CD4-positive, alpha-beta T cell (primary cell): Measurements from ENCODE around the gene GKN2. TPM values are rescaled to one million over a fixed set of nuclear protein-coding genes. Genes with fewer than 3 reads are reported as not detected.

Source experiments
- ATAC-seq: fragments of 200-7000 bp; cut with Tn5 transposase; one replicate; pipeline ENCODE4 v1.10.0; 2022; ENCODE audit warnings: mild to moderate bottlenecking; ENCODE audit not compliant: poor library complexity
- CTCF ChIA-PET: fragments of 350-600 bp; sonication (Branson Sonifier 250); formaldehyde crosslinking; loops from one replicate; lab custom pipeline; 2021; ENCODE audit warnings: antibody characterized with exemption, inconsistent platforms; lab: Charles Lee
- POLR2A ChIA-PET: fragments of 350-600 bp; sonication (Branson Sonifier 250); formaldehyde crosslinking; loops from one replicate; lab custom pipeline; 2021; ENCODE audit warnings: antibody characterized with exemption, inconsistent platforms; lab: Charles Lee
- DNase-seq, 14 experiments: peaks; one replicate each; pipeline ENCODE4 v3.0.0-alpha.2; 2013 to 2020; ENCODE audit warnings: mixed read lengths in 2 of 14
- H3K27ac ChIP-seq, 2 donors: one replicate each; pipeline versions ENCODE4 v1.5.1 to v1.7.0; 2013; ENCODE audit warnings: low read length in 2 of 2, low read depth in 1 of 2, mild to moderate bottlenecking in 1 of 2
- H3K27me3 ChIP-seq, 2 experiments: 1 replicate in 1 of 2; 2 replicates in 1 of 2; pipeline versions ENCODE4 v1.6.1 to v1.7.0; 2013; ENCODE audit warnings: low read length in 2 of 2, control low read depth in 1 of 2, mild to moderate bottlenecking in 1 of 2, moderate library complexity in 1 of 2; ENCODE audit not compliant: insufficient read depth in 2 of 2, control insufficient read depth in 1 of 2
- H3K36me3 ChIP-seq: one replicate; pipeline ENCODE4 v1.6.1; 2013; ENCODE audit warnings: low read length, control low read depth; ENCODE audit not compliant: insufficient read depth
- H3K4me1 ChIP-seq: one replicate; pipeline ENCODE4 v1.6.1; 2013; ENCODE audit warnings: low read length, control low read depth; ENCODE audit not compliant: insufficient read depth
- H3K4me3 ChIP-seq: one replicate; pipeline ENCODE4 v1.5.1; 2013; ENCODE audit warnings: mild to moderate bottlenecking, low read length, moderate library complexity
- H3K9me3 ChIP-seq, 2 experiments: 1 replicate in 1 of 2; 2 replicates in 1 of 2; pipeline versions ENCODE4 v1.6.1 to v1.7.0; 2013; ENCODE audit warnings: low read length in 2 of 2, mild to moderate bottlenecking in 2 of 2, control low read depth in 1 of 2, moderate library complexity in 1 of 2; ENCODE audit not compliant: control insufficient read depth in 1 of 2, insufficient read depth in 1 of 2
- H3K27ac Mint-ChIP-seq: one replicate; pipeline ENCODE4 v1.8.0; 2020; ENCODE audit warnings: mixed read lengths
- H3K27me3 Mint-ChIP-seq: one replicate; pipeline ENCODE4 v1.8.0; 2021; ENCODE audit warnings: mixed read lengths
- H3K36me3 Mint-ChIP-seq: one replicate; pipeline ENCODE4 v1.8.0; 2021; ENCODE audit warnings: low read depth, mixed read lengths
- H3K4me1 Mint-ChIP-seq: one replicate; pipeline ENCODE4 v1.8.0; 2021; ENCODE audit warnings: low read depth, mixed read lengths
- H3K4me3 Mint-ChIP-seq: one replicate; pipeline ENCODE4 v1.8.0; 2020; ENCODE audit warnings: mild to moderate bottlenecking, mixed read lengths
- H3K9me3 Mint-ChIP-seq: one replicate; pipeline ENCODE4 v1.8.0; 2020; ENCODE audit warnings: mixed read lengths
- intact Hi-C, 2 experiments: fragments of 100-400 bp; cut with DNase I in 1 of 2; cut with micrococcal nuclease in 1 of 2; formaldehyde crosslinking; loops; one replicate each; pipeline versions ENCODE4 v1.15.1 to v1.9.0; 2023 to 2025; cut with DNase I, micrococcal nuclease
- total RNA-seq, 174 experiments: library from RNA in 2 of 174; stranded (reverse) in 2 of 174; gene quantifications; one replicate each; pipeline ENCODE4 v1.2.3 and lab custom pipeline; 2021 to 2026
- TF ChIP-seq, protein P1 (sequence below): fragments of 200-600 bp; IDR thresholded peaks from one replicate; pipeline ENCODE4 v1.8.0; 2022; ENCODE audit warnings: antibody characterized with exemption, mild to moderate bottlenecking

The GKN2 gene
- total RNA-seq, 2 experiments from 2014 or later, result not detected

DNA sequence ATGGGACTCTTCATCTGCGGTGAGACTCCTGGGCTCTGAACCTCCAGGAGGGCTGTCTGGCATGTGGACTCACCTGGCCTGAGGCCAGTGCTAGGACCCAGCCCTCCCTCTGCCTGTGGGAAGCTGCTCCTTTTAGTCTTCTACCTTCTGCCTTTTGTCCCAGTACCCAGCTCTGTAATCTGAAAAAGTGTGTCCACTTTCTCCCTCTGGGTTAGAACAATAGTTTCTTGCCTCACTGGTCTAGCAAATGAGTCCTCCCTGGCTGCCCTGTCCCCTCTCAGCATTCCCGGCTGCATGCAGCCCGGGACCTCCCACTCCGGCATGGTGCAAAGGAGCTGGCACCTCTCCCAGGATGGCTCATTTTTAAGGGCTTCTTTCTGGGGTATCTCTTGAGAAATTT, 25.9 kb downstream of the GKN2 start:
- TF ChIP-seq, protein P1, sequence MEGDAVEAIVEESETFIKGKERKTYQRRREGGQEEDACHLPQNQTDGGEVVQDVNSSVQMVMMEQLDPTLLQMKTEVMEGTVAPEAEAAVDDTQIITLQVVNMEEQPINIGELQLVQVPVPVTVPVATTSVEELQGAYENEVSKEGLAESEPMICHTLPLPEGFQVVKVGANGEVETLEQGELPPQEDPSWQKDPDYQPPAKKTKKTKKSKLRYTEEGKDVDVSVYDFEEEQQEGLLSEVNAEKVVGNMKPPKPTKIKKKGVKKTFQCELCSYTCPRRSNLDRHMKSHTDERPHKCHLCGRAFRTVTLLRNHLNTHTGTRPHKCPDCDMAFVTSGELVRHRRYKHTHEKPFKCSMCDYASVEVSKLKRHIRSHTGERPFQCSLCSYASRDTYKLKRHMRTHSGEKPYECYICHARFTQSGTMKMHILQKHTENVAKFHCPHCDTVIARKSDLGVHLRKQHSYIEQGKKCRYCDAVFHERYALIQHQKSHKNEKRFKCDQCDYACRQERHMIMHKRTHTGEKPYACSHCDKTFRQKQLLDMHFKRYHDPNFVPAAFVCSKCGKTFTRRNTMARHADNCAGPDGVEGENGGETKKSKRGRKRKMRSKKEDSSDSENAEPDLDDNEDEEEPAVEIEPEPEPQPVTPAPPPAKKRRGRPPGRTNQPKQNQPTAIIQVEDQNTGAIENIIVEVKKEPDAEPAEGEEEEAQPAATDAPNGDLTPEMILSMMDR, result no peak
- Mint-ChIP-seq H3K27me3 (peaks cover 10% of the 10 kb centered on the region), H3K4me1 (peaks cover 7% of the 10 kb centered on the region), H3K9me3 (no peaks in the 10 kb centered on the region), H3K36me3 (no peaks in the 10 kb centered on the region), H3K4me3 (no peak overlapping the region), H3K27ac (no peak overlapping the region)
- POLR2A ChIA-PET, result interaction anchor here (0.7 kb wide), 1 partner anchor 439 kb away, joined by 3 read pairs; no protein-coding TSS in a partner anchor
- Histone ChIP-seq H3K27ac (no peak overlapping the region), H3K27me3 (no peaks in the 10 kb centered on the region), H3K4me3 (no peak overlapping the region), H3K4me1 (no peaks in the 10 kb centered on the region), H3K9me3 (no peaks in the 10 kb centered on the region), H3K36me3 (no peaks in the 10 kb centered on the region)
- CTCF ChIA-PET, result interaction anchor here (1.0 to 4.3 kb wide), 5 partner anchors 88 to 463 kb away, joined by 4 to 50 read pairs (median 11); no protein-coding TSS in a partner anchor
- ATAC-seq (no peak), DNase-seq (no peak)
- intact Hi-C loops, result loop anchor here in 1 of 2 experiments (5.0 kb wide), 2 partner anchors 334 to 564 kb away; no protein-coding TSS in a partner anchor

DNA sequence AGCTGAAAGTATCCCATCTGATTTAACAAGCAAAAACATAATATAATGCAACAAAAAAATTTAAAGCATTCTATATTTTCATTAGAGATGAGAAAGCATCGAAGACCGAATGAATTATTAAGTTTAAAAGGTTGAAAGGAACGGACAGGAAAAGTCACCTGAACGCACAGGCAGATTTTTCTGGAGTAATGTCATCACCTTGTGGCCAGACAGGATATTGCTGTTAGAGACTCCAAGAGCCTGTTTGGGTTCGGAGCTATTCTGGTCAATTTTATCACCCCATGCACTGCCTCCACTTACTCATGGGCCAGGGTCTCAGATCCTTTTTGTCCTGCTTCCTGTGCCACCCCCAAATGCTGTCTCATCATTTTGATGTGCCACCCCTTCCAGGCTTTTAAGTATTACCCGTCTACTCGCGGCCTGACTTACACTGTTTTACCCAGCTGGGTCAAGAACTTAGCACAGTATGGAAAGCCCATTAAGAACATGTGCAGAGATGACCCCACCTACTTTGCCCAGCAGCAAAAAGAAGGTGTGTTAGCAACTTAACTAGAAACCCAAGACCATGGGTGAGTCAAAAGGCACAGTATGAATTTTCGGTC, 27.3 kb downstream of the GKN2 start:
- no peak overlapping the region for H3K4me3 ChIP-seq
- ChIA-PET POLR2A (interaction anchor here (0.6 to 1.7 kb wide), 13 partner anchors 17 to 462 kb away, joined by 3 to 12 read pairs (median 3); partner anchors contain the start of genes APLF, ARHGAP25 and FBXO48), CTCF (interaction anchor here (0.5 to 4.3 kb wide), 29 partner anchors 12 to 462 kb away, joined by 3 to 50 read pairs (median 4); partner anchors contain the start of genes APLF and FBXO48)
- intact Hi-C loops, result loop anchor here (1.0 to 5.0 kb wide), 8 partner anchors 174 to 563 kb away; no protein-coding TSS in a partner anchor
- Mint-ChIP-seq H3K4me3 (no peak overlapping the region), H3K27ac (no peak overlapping the region), H3K9me3 (no peaks in the 10 kb centered on the region), H3K36me3 (no peaks in the 10 kb centered on the region), H3K27me3 (peaks cover 6% of the 10 kb centered on the region), H3K4me1 (peaks cover 7% of the 10 kb centered on the region)
- ATAC-seq, result peak; percentile 90
- H3K27me3 ChIP-seq, result no peaks in the 10 kb centered on the region
- no peaks in the 10 kb centered on the region for H3K36me3 ChIP-seq
- H3K27ac ChIP-seq, result no peak overlapping the region
- H3K4me1 ChIP-seq, result no peaks in the 10 kb centered on the region
- peak; percentile 25 to 83 (median 44) for DNase-seq
- TF ChIP-seq, protein P1, result peak; percentile 97
- no peaks in the 10 kb centered on the region for H3K9me3 ChIP-seq

DNA sequence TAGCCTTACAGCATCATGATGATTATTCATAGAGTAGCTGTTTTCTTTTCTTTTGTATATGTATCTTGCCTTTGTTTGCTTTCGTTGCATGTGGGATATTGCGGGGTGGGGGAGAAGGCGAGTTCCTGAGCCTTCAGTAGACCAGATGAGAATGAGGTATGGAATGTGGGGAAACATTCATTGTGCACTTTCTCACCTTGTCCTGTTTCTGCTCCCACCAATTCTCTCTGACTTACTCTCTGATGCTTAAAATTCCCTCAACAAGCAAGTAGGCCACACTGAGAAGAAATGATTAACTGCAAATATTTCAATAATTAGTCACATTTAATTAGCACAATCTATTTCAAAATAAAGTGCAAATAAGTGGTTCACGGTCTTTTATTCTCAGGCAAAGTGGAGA, 31.0 kb downstream of the GKN2 start:
- peaks cover 6% of the 10 kb centered on the region for H3K27me3 Mint-ChIP-seq

More for the DNA sequence above, 31.0 kb downstream of the GKN2 start:
- ATAC-seq, result no peak
- POLR2A ChIA-PET, result no interaction called here
- Histone ChIP-seq H3K4me1 (no peaks in the 10 kb centered on the region), H3K27me3 (no peaks in the 10 kb centered on the region), H3K9me3 (no peaks in the 10 kb centered on the region), H3K36me3 (no peaks in the 10 kb centered on the region), H3K4me3 (no peak overlapping the region), H3K27ac (no peak overlapping the region)
- H3K4me3 Mint-ChIP-seq, result no peak overlapping the region
- intact Hi-C loops, result loop anchor here in 1 of 2 experiments (5.0 kb wide), 1 partner anchor 79 kb away; no protein-coding TSS in a partner anchor
- peaks cover 7% of the 10 kb centered on the region for H3K4me1 Mint-ChIP-seq
- TF ChIP-seq, protein P1, result no peak
- CTCF ChIA-PET, result no interaction called here
- no peak for DNase-seq
- no peaks in the 10 kb centered on the region for H3K9me3 Mint-ChIP-seq
- H3K36me3 Mint-ChIP-seq, result no peaks in the 10 kb centered on the region
- H3K27ac Mint-ChIP-seq, result no peak overlapping the region
